Measurements from ENCODE around the gene PLEKHG1.

DNA sequence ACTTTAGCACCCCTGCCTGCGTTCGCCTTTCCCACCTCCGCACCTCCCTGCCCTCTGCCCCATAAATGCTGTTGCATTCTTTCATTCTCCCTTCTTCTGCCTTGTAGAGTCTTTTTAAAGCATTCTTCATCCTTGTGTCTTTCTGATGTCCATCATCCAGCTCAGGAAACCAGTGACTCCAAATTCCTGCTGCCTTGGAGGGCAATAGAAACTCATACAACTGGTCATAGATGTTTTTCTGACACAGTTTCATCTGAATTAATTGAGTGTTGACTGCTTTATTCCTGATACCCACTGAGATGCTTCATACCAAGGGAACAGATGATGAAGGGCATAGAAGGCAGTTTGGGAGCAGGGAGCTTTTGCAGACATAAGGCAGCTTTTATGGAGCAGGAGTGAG lies 19.6 kb downstream of the PLEKHG1 start:
- TF ChIP-seq, protein P1, sequence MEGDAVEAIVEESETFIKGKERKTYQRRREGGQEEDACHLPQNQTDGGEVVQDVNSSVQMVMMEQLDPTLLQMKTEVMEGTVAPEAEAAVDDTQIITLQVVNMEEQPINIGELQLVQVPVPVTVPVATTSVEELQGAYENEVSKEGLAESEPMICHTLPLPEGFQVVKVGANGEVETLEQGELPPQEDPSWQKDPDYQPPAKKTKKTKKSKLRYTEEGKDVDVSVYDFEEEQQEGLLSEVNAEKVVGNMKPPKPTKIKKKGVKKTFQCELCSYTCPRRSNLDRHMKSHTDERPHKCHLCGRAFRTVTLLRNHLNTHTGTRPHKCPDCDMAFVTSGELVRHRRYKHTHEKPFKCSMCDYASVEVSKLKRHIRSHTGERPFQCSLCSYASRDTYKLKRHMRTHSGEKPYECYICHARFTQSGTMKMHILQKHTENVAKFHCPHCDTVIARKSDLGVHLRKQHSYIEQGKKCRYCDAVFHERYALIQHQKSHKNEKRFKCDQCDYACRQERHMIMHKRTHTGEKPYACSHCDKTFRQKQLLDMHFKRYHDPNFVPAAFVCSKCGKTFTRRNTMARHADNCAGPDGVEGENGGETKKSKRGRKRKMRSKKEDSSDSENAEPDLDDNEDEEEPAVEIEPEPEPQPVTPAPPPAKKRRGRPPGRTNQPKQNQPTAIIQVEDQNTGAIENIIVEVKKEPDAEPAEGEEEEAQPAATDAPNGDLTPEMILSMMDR (IDR thresholded peaks at IDR 0.05): no peak
- no peak for TF ChIP-seq POLR2A (IDR thresholded peaks at IDR 0.05)

All from testis (tissue), 2 donors.